ENCODE measurements around the gene LRFN4.

Gene LRFN4

DNA sequence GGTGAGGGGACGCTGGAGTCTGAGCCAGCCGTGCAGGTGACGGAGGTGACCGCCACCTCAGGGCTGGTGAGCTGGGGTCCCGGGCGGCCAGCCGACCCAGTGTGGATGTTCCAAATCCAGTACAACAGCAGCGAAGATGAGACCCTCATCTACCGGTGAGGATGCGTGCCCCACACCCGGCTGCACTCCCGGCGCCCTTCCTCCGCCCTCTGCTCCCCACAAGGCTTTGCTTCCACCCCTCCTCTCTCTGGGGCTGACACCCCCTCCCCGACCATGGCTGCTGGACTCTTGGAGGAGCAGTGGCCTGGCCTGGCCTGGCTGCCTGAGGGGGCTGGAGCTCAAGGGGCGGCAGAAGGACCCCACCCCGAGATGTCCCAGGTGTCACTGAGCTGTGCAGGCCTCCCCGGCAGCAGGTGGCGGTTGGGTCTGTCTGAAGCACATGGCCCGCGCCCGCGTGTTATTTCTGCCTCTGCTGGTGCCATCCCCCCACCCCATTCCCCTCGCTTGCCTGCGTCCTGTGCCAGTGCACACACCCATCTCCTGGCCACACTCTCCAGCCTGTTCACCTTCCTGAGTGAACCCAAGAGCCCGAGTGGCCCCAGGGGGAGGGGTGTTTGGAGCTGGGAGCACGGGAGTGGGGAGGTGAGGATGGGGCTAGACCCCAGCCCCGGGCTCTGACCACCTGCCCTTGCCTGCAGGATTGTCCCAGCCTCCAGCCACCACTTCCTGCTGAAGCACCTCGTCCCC, 2.2 kb downstream of the LRFN4 start:
- DNase-seq, result no peak

- DNase-seq, result no peak
Observed at GRCh38 chr11:66859686-66860448, 3.0 kb downstream of the LRFN4 start.

GRCh38 chr11:66860449-66860831, 3.6 kb downstream of the LRFN4 start:
- no peak for DNase-seq

GRCh38 chr11:66861038-66861773, 4.3 kb downstream of the LRFN4 start:
- DNase-seq, result no peak

DNA sequence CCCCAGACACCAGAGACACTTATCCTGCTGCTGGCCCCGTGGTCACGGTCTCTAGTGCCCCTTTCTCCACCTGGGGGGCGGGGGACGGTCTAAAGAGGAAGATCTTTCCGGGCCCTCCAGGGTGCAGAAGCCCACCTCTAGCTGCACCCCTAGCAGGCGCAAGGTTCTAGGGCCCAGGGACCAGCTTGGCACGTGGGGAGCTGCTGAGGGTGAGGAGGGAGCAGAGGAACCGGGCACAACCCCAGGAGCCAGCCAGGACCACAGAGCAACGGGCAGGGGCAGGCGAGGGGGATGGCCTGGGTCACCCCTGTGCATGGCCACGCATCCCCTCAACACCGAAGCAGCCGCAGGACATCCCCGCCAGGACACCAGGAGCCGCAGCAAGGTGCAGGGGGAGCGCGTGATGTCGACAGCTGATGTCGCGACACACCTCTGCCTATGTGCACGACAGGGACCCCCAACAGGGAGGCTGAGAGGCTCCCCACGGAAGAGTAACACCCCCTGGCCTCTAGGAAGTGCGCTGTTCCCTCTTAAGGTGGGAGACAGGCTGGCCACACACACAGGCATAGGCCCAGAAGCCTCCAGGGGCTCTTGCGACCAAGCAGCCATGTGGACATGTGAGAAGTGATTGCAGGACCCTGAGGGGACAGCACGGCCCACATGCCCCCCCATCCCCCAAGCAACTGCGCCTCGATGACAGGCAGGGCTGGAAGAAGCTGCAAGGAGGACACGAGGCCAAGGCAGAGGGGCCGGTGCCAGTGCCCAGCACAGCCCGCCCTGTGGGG, 5.1 kb downstream of the LRFN4 start:
- no peak for DNase-seq

DNA sequence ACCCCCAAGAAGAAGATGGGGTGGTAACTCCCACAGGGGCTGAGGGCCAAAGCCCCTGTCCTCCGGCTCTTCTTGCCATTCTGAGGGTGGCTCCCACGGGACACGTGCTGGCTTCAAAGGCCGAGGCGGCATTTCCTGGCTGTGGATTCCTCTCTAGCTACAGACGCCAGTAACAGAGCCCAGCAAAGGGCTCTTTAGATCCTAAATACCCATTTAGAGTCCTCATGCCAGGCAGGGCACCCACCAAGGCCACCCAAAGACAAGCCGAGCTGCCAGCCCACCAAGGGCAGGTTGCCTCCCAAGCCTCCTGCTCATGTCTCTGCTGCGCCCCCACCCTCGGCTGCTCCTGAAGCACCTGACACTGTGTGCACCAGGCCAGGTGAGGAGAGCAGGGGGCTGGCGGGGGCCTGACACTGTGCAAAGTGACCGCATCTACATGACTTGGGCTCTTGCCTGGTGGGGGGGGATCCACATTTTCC, 5.7 kb downstream of the LRFN4 start:
- no peak for DNase-seq

DNA sequence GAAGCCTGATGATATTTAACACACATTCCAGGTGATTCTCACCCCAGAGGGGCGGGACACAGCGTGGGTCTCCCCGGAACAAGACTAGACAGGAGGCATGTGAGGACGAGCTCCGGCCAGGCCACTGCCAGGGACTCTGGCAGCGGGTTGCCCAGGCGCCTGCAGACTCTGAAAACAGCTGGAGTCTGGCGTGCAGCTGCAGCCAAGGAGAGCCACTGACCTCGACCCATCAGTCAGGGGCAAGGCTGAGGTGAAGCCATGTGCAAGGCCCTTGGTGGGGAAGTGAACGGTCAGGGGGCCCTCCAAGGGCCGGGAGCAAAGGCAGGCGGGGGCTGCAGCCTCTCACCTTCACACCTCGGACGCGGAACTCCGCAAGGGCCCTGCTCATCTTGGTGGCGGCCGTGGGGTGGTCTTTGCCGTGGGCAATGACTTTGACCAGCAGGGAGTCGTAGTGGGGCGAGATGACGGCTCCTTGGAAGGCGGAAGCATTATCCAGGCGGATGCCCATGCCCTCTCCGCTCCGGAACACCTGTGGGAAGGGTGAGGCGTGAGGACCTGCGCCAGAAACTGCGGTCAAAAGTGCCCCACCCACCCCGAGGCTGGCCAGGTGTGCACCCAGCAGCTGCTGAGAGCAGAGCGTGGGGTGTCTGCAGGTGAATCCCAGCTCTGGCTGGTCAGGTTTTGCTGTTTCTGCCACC, 6.7 kb downstream of the LRFN4 start:
- DNase-seq, result no peak

- DNase-seq, result no peak
Observed at GRCh38 chr11:66864172-66864901, 7.5 kb downstream of the LRFN4 start.

- DNase-seq, result no peak
Observed at GRCh38 chr11:66864924-66865697, 8.2 kb downstream of the LRFN4 start.

GRCh38 chr11:66866007-66866406, 9.1 kb downstream of the LRFN4 start:
- no peak for DNase-seq

DNA sequence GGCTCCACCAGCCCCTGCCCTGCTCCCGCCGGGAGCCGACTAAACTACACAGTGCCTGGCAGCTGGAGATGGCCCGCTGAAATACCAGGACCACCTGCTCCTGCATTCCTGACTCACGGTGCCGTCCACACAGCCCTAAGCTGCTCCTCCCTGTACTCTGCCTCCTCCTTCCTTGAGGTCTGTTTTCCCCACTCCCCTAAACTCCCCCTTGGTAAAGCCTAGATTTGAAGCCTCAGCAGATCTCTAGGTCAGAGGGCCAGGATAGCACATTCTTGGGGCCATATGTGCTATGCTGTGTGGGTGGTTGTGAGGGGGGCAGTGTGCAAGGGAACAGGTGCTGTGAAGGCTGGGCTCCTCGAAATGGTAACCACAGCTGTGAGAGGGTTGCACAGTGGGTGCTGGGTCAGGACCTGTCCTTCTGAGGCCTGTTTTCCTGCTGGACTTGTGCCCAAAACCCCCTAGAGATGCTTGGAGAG, 9.7 kb downstream of the LRFN4 start:
- no peak for DNase-seq

DNA sequence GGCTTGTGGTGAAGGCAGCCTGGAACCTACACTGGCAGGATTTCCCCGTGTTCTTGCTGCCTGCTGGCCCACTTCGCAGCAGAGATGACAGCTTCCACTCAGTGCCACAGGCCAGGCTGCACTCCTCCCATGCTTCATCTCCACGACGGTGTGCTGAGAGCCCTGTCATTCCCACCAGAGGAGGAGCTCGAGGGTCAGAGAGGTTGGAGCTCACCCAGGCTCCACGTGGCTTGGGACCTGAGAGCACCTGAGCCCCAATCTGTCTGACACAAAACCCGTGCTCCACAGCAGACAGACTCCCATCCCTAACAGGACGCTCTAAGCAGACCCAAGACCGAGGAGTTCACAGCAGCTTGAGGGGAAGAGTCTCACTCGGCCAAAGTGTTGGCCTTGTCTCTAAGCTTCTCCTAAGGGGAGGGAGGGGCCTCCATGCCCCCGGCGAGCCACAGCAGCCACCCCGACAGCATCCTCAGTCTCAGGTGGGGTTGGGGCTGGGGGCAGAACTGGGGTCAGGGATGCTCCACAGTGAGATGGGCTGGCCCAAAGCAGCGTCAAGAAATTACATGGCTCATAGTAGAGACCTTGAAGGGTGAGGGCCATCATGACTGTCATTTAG, 10.7 kb downstream of the LRFN4 start:
- no peak for DNase-seq

DNA sequence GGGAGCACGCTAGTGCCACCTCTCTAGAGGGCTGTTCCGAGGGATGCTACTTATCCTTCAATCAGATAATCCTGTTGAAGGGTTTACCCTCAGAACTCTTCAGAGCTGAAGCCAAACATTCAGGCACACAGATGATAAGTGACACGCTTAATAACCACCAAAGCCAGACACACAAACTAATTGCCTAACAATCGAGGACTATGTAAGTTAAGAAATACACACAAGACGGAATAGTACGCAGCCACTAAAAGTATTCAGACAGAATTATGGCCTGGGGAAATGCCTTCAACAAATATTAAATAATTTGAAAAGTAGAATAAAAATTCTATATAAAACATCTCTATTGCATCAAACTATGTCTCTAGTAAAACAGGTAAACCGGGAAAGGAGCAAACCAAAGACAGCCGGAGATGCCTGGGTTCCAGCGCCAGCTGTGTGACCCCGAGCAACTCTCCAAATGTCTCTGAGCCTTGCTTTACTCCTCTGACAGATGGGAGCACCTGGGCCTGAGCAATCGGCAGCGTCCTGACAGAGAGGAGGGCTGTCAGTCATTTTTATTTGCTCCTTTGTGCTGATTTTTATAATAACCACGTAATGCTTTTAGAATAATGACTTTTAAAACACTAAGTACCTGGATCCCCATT, 11.3 kb downstream of the LRFN4 start:
- no peak for DNase-seq

GRCh38 chr11:66868726-66869566, 12.1 kb downstream of the LRFN4 start:
- no peak for DNase-seq

- no peak for DNase-seq
Observed at GRCh38 chr11:66869567-66869870, 12.7 kb downstream of the LRFN4 start.

DNA sequence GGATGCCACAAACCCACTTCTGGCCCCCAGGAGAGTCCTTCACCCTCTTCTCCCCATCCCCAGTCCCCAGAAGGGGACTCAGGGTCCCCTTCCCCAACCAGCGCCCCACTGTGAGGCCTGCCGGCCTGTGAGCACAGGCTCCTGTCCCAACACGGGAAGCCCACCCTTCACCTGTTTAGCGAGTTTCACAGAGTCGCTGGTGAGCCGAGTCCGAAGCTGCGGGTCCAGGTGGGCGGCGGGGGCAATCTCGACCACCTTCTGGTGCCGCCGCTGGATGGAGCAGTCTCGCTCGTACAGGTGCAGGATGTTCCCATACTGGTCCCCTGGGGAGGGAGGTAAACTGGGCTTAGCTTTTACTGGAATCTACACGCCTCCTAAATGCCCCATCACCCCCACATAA, 13.3 kb downstream of the LRFN4 start:
- no peak for DNase-seq

- DNase-seq, result no peak
Observed at GRCh38 chr11:66870616-66871520, 14.0 kb downstream of the LRFN4 start.

- DNase-seq, result no peak
Observed at GRCh38 chr11:66871521-66871901, 14.6 kb downstream of the LRFN4 start.

Measured in amniotic stem cell (primary cell).